Loucy (cell line): ENCODE results near the gene TXNRD1.
"Not testable (repeated sequence)": the region's sequence is repeated elsewhere in the genome, so short reads cannot be mapped to it uniquely, and the experiment has no call there.

Source experiments
- H2AFZ ChIP-seq: fragments of 200-600 bp; sonication (generic); 2 replicates; pipeline ENCODE4 v1.6.0; 2016; ENCODE audit warnings: antibody characterized with exemption, mild to moderate bottlenecking, low read length, moderate library complexity
- H3F3A ChIP-seq: fragments of 200-600 bp; 2 replicates; pipeline ENCODE4 v1.6.0; 2016; ENCODE audit warnings: antibody characterized with exemption, low read depth, mild to moderate bottlenecking
- H3K27me3 ChIP-seq: fragments of 200-600 bp; sonication (generic); 2 replicates; pipeline ENCODE4 v1.6.1; 2014; ENCODE audit warnings: low read length, mild to moderate bottlenecking; ENCODE audit not compliant: insufficient read depth, poor library complexity, severe bottlenecking
- H3K36me3 ChIP-seq: fragments of 200-600 bp; sonication (generic); 2 replicates; pipeline ENCODE4 v1.6.1; 2016; ENCODE audit warnings: low read length; ENCODE audit not compliant: insufficient read depth
- H3K4me1 ChIP-seq: fragments of 200-600 bp; sonication (generic); 2 replicates; pipeline ENCODE4 v1.5.1; 2014; ENCODE audit warnings: low read length, mild to moderate bottlenecking; ENCODE audit not compliant: insufficient read depth, poor library complexity, severe bottlenecking
- H3K4me2 ChIP-seq: fragments of 200-600 bp; sonication (generic); 2 replicates; pipeline ENCODE4 v1.6.0; 2014; ENCODE audit warnings: antibody characterized with exemption, low read length, low read depth, mild to moderate bottlenecking; ENCODE audit not compliant: poor library complexity, severe bottlenecking
- H3K4me3 ChIP-seq: fragments of 200-600 bp; sonication (generic); 2 replicates; pipeline ENCODE4 v1.5.1; 2014; ENCODE audit warnings: low read length, mild to moderate bottlenecking, mixed read lengths; ENCODE audit not compliant: poor library complexity, severe bottlenecking
- H3K79me2 ChIP-seq: fragments of 200-600 bp; sonication (generic); 2 replicates; pipeline ENCODE4 v1.6.1; 2014; ENCODE audit warnings: low read length; ENCODE audit not compliant: insufficient read depth
- H3K9ac ChIP-seq: fragments of 200-600 bp; sonication (generic); 2 replicates; pipeline ENCODE4 v1.6.0; 2014; ENCODE audit warnings: mild to moderate bottlenecking, low read depth, low read length, moderate library complexity; ENCODE audit not compliant: poor library complexity, severe bottlenecking
- H3K9me2 ChIP-seq: fragments of 200-600 bp; sonication (generic); replicated peaks from 2 replicates; pipeline ENCODE4 v1.6.1; 2016; ENCODE audit warnings: low read depth, low read length, mixed read lengths
- H3K9me3 ChIP-seq: fragments of 200-600 bp; sonication (generic); 2 replicates; pipeline ENCODE4 v1.6.1; 2014; ENCODE audit warnings: mild to moderate bottlenecking, antibody characterized with exemption, low read length, low read depth; ENCODE audit not compliant: insufficient read depth
- H4K20me1 ChIP-seq: fragments of 200-600 bp; sonication (generic); 2 replicates; pipeline ENCODE4 v1.6.0; 2014; ENCODE audit warnings: antibody characterized with exemption, low read length, mild to moderate bottlenecking; ENCODE audit not compliant: insufficient read depth, poor library complexity, severe bottlenecking
- EZH2phosphoT487 ChIP-seq: fragments of 200-600 bp; IDR thresholded peaks from 2 replicates; pipeline ENCODE4 v1.6.1; 2018; ENCODE audit warnings: antibody characterized with exemption, mild to moderate bottlenecking, moderate library complexity, borderline replicate concordance
- TF ChIP-seq, protein P1 (sequence below): fragments of 200-600 bp; sonication (generic); conservative IDR thresholded peaks from 2 replicates; pipeline ENCODE4 v1.5.1; 2014; ENCODE audit warnings: mild to moderate bottlenecking, antibody characterized with exemption, low read length

The TXNRD1 gene

DNA sequence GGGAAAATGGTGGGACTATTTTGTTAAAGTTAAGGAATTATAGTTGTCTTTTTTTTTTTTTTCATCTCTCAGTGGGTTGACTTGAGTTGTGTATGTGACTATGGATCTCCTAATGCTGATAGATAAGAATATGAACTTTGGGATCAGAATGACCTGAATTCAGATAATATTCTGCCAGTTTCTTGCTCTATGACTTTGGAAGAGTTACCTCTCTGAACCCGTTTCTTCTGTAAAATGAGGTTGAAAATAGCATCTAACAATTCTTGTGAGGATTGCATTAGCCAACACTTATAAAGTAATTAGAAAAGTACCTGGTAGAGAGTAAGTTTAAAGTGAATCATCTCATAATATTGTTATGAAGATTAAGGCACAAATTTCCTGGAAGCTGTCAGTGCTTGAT is 106.4 kb downstream of the TXNRD1 start:
- H2AFZ ChIP-seq, result no peak overlapping the region
- H4K20me1 ChIP-seq, result peaks cover 3% of the 10 kb centered on the region
- H3K36me3 ChIP-seq, result peaks cover 88% of the 10 kb centered on the region
- no peaks in the 10 kb centered on the region for H3K9me3 ChIP-seq
- no peaks in the 10 kb centered on the region for H3F3A ChIP-seq
- H3K9me2 ChIP-seq, result no peaks in the 10 kb centered on the region
- no peak overlapping the region for H3K4me2 ChIP-seq
- no peaks in the 10 kb centered on the region for H3K79me2 ChIP-seq
- H3K9ac ChIP-seq, result no peak overlapping the region
- H3K27me3 ChIP-seq, result no peaks in the 10 kb centered on the region
- TF ChIP-seq, protein P1, sequence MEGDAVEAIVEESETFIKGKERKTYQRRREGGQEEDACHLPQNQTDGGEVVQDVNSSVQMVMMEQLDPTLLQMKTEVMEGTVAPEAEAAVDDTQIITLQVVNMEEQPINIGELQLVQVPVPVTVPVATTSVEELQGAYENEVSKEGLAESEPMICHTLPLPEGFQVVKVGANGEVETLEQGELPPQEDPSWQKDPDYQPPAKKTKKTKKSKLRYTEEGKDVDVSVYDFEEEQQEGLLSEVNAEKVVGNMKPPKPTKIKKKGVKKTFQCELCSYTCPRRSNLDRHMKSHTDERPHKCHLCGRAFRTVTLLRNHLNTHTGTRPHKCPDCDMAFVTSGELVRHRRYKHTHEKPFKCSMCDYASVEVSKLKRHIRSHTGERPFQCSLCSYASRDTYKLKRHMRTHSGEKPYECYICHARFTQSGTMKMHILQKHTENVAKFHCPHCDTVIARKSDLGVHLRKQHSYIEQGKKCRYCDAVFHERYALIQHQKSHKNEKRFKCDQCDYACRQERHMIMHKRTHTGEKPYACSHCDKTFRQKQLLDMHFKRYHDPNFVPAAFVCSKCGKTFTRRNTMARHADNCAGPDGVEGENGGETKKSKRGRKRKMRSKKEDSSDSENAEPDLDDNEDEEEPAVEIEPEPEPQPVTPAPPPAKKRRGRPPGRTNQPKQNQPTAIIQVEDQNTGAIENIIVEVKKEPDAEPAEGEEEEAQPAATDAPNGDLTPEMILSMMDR, result no peak
- no peak for TF ChIP-seq EZH2phosphoT487
- no peak overlapping the region for H3K4me3 ChIP-seq
- no peaks in the 10 kb centered on the region for H3K4me1 ChIP-seq

DNA sequence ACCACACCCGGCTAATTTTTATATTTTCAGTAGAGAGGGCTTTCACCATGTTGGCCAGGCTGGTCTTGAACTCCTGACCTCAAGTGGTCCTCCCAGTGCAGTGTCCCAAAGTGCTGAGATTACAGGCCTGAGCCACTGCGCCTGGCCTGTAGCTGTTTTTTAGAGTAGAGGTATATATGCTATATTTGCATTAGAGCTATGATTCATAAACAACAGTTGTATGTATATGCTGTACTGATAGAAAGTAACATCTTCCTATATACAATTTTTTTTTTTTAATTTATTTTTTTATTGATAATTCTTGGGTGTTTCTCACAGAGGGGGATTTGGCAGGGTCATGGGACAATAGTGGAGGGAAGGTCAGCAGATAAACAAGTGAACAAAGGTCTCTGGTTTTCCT is 107.0 kb downstream of the TXNRD1 start:
- peaks cover 88% of the 10 kb centered on the region for H3K36me3 ChIP-seq
- H4K20me1 ChIP-seq, H3K9me3 ChIP-seq, H3F3A ChIP-seq, H3K79me2 ChIP-seq, H3K9me2 ChIP-seq, H2AFZ ChIP-seq, H3K4me1 ChIP-seq, H3K4me3 ChIP-seq, H3K4me2 ChIP-seq, H3K9ac ChIP-seq, H3K27me3 ChIP-seq: not testable (repeated sequence)

DNA sequence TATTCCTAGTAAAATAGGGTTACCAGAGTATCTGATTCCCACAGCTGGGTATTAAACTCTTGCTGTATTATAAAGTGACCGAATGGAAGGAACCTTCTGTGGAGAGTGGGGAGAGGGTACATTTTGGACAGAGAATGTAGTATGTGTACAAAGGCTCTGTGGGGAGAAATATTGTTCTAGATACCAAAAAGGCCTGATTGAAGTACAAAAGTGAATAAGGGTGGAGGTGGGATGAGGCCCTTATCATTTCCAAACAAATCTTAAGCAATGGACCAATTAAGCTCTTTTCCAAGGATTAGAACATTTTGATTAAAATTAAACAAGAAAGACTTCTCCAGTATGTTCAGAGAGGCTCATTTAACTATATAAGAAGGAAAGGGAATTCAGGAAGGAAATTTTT is 108.3 kb downstream of the TXNRD1 start:
- peaks cover 86% of the 10 kb centered on the region for H3K36me3 ChIP-seq
- H3K4me2 ChIP-seq, result no peak overlapping the region
- TF ChIP-seq, protein P1, result no peak
- TF ChIP-seq EZH2phosphoT487, result no peak
- no peaks in the 10 kb centered on the region for H3F3A ChIP-seq
- no peaks in the 10 kb centered on the region for H3K4me1 ChIP-seq
- no peaks in the 10 kb centered on the region for H3K9me3 ChIP-seq
- peaks cover 3% of the 10 kb centered on the region for H4K20me1 ChIP-seq
- no peak overlapping the region for H2AFZ ChIP-seq
- H3K9me2 ChIP-seq, result no peaks in the 10 kb centered on the region
- H3K27me3 ChIP-seq, result no peaks in the 10 kb centered on the region
- H3K79me2 ChIP-seq, result no peaks in the 10 kb centered on the region
- H3K4me3 ChIP-seq, result no peak overlapping the region
- no peak overlapping the region for H3K9ac ChIP-seq

DNA sequence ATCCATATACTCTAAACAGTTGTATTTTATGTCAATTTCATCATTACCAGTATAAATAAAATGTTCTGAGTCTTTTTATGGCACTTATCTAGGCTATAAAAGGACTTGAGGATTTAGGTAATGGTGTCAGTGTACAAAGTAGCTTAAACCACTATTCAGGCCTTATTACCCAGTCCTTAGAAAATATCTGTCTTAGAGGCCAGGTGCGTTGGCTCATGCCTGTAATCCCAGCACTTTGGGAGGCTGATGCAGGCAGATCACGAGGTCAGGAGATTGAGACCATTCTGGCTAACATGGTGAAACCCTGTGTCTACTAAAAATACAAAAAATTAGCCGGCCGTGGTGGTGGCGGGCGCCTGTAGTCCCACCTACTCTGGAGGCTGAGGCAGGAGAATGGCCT is 112.7 kb downstream of the TXNRD1 start:
- not testable (repeated sequence) for H4K20me1 ChIP-seq, H2AFZ ChIP-seq, H3F3A ChIP-seq, H3K4me2 ChIP-seq, H3K79me2 ChIP-seq, H3K9me3 ChIP-seq, H3K4me3 ChIP-seq, H3K27me3 ChIP-seq, H3K9ac ChIP-seq, H3K4me1 ChIP-seq, H3K9me2 ChIP-seq
- H3K36me3 ChIP-seq, result peaks cover 77% of the 10 kb centered on the region
